Kidney epithelial cell (primary cell): ENCODE measurements around the gene FSCN2. TPM values are rescaled to one million over a fixed set of nuclear protein-coding genes. Genes with fewer than 3 reads are reported as not detected.

Experiments used
- DNase-seq: peaks from one replicate; pipeline ENCODE4 v3.0.0-alpha.2; 2010; ENCODE audit warnings: low read depth
- H3K27me3 ChIP-seq: 2 replicates; pipeline ENCODE4 v1.6.0; 2011; ENCODE audit warnings: low read length; ENCODE audit not compliant: control insufficient read depth, insufficient read depth
- H3K36me3 ChIP-seq: 2 replicates; pipeline ENCODE4 v1.5.1; 2011; ENCODE audit warnings: low read length; ENCODE audit not compliant: control insufficient read depth, insufficient read depth
- H3K4me3 ChIP-seq: 2 replicates; pipeline ENCODE4 v1.5.1; 2011; ENCODE audit warnings: low read depth, mild to moderate bottlenecking, control low read depth, low read length
- total RNA-seq: library from RNA; depleted of rRNA; stranded (reverse); fragments of >200 nt; gene quantifications from 2 replicates; pipeline ENCODE4 v1.2.3, GENCODE V29; 2015
- TF ChIP-seq, protein P1 (sequence below): IDR thresholded peaks from 2 replicates; pipeline ENCODE4 v1.5.1; 2011; ENCODE audit warnings: mild to moderate bottlenecking, moderate library complexity, low read length, control low read depth, inconsistent platforms; ENCODE audit not compliant: insufficient read depth, poor library complexity, severe bottlenecking

Gene FSCN2
- total RNA-seq, 1 donor from 2014 or later, result 0.29 TPM

DNA sequence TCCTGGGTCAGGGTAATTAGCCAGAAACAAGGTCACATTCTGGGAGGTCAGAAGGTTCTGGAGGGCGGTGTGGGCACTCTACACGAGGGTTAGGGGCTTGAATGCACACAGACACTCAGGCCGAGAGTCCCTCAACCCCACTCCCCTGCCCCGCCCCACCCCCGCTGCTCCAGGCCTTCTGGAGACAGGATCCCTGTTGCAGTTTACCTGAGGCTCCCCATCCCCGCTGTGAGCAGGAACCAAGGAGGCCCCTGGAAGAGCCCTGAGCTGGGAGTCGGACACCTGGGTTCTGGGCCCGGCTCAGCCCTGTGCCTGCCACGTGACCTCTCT is 11.2 kb upstream of the FSCN2 start:
- no peaks in the 10 kb centered on the region for H3K27me3 ChIP-seq
- peaks cover under 1% of the 10 kb centered on the region for H3K36me3 ChIP-seq
- TF ChIP-seq, protein P1, sequence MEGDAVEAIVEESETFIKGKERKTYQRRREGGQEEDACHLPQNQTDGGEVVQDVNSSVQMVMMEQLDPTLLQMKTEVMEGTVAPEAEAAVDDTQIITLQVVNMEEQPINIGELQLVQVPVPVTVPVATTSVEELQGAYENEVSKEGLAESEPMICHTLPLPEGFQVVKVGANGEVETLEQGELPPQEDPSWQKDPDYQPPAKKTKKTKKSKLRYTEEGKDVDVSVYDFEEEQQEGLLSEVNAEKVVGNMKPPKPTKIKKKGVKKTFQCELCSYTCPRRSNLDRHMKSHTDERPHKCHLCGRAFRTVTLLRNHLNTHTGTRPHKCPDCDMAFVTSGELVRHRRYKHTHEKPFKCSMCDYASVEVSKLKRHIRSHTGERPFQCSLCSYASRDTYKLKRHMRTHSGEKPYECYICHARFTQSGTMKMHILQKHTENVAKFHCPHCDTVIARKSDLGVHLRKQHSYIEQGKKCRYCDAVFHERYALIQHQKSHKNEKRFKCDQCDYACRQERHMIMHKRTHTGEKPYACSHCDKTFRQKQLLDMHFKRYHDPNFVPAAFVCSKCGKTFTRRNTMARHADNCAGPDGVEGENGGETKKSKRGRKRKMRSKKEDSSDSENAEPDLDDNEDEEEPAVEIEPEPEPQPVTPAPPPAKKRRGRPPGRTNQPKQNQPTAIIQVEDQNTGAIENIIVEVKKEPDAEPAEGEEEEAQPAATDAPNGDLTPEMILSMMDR, result no peak
- H3K4me3 ChIP-seq, result no peak overlapping the region
- no peak for DNase-seq

DNA sequence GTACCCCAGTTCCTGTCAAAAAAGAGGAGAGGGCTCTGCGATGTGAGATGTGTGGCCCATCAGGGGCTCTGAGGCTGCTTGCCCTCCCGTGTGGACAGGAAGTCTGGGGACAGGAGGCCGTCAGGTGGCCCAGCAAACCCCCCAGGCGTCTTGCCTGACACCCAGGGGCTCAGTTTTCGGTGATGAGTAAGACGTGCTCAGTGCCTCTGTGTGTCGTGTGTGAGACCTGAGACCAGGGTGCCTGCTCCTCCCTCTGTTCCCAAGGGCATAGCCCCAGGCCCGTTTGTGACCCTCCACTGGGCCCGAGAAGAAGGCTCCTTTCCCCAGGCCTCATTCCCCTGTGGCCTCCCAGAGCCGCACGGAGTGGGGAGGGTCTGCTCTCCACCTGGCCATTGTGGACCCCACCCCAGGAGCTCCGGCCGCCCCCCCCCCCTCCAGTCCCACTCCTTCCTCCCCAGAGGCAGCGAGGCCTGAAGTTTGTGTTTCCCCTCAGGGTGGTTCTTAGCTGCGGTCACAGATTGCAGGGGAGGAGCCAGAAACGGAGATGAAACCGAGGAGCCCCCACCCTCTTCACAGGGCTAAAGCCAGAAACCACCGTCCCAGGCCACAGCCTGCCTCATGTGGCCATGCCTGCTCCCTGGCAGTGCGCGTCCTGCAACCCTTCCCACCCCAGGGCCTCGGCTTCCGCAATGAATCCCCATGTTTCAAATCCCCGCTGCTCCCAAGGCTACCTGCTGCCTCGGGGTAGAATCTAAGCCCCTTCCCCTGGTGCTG is 10.7 kb upstream of the FSCN2 start:
- Histone ChIP-seq H3K27me3 (no peaks in the 10 kb centered on the region), H3K4me3 (no peak overlapping the region), H3K36me3 (no peaks in the 10 kb centered on the region)
- DNase-seq, result no peak
- TF ChIP-seq, protein P1, result no peak

DNA sequence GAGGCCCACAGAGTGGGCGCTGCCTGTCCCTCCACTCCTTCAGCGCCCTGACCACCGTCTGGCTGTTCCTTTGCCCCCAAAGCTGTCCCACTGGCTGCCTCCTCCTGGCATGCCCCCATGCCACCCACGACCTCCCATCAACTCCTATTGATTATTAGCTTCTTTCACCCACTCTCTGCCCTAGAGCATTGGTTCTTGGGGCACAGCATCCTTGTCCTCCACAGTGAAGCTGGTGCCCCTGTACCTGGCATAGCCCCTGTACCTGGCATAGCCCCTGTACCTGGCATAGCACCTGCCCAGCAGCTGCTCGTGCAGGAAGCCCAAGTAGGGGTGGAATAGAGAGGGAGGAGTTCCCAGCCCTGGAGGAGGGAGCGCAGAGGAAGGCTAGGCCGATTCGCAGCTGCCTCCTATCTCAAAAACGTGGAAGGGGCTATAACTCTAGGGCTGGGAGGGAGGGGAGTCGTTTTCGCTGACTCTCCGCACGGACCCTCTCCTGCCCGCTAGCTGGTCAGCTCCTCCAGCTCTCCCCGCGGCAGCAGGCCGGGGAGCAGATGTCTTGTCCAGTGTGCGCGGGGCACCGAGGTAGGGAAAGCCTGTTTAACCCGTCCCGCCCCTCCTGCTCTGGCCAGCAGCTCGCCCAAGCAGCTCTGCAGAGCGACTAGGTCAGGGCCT is 9.9 kb upstream of the FSCN2 start:
- no peak for DNase-seq
- TF ChIP-seq, protein P1, result no peak
- Histone ChIP-seq H3K36me3 (no peaks in the 10 kb centered on the region), H3K27me3 (no peaks in the 10 kb centered on the region), H3K4me3 (peak overlapping the region; percentile 40)

- no peaks in the 10 kb centered on the region for H3K27me3 ChIP-seq
- peak overlapping the region; percentile 40 for H3K4me3 ChIP-seq
- DNase-seq, result no peak
- H3K36me3 ChIP-seq, result no peaks in the 10 kb centered on the region
- TF ChIP-seq, protein P1, result no peak
Observed at GRCh38 chr17:81518785-81519283, 9.3 kb upstream of the FSCN2 start.

GRCh38 chr17:81519284-81520020 is 8.7 kb upstream of the FSCN2 start:
- TF ChIP-seq, protein P1, result peak; percentile 18
- H3K4me3 ChIP-seq, result peak overlapping the region; percentile 40
- DNase-seq, result no peak
- H3K27me3 ChIP-seq, result no peaks in the 10 kb centered on the region
- no peaks in the 10 kb centered on the region for H3K36me3 ChIP-seq
